ENCODE data around the gene PVALB.

- no peak for TF ChIP-seq CTCF (IDR thresholded peaks at IDR 0.05; ENCODE audit: borderline replicate concordance, extremely low read depth, low read length, poor library complexity, severe bottlenecking)
- TF ChIP-seq EZH2 (IDR thresholded peaks at IDR 0.05; ENCODE audit: borderline replicate concordance, low read depth, low read length, severe bottlenecking), result no peak
Observed at GRCh38 chr22:36756031-36756430, 60.8 kb downstream of the PVALB start.
